ELR (cell line): ENCODE data around the gene LDAH.

Experiments used
- DNase-seq: peaks from one replicate; pipeline ENCODE4 v3.0.0-alpha.2; 2015; ENCODE audit warnings: low read depth

Gene LDAH

DNA sequence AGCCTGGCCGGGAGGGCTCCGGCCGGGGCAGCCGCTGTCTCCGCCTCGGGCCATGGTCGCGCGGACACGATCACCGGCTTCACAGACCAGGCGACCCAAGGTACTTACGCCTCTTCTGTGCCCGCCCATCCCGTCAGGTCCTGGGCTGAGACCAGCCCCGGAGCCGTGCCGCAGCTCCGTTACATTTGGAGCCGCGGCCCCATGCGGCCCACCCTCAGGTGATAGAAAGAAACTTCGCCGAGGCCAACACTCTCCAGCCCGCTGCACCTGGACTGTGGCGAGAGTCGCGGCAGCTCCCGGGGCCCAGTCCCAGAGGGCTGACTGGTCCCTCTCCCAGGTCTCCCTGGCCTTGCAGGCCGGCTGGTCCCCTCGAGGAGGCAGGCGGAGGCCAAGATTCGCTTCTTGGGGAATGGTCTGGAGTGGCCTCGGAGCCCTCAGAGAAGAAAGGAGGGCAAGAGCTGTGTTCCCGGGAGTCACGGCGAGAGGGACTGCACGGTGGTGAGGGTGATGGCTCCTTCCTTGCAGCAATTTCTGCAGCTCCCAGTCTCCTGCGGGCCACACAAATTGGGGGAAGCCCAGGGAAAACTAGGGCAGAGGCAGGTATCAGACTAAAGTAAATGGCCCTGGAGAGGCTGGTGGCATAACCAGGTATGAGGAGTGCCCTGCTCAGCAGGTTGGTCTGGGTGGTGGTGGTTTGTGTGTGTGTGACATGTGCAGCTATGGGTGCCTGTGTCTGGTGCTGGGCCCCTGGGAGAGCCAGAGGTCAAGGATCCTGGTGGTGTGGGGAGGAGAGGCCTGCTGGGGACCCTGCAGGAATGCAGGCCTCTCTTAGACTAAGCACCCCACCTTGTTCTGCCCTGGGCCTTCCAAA, 155.1 kb downstream of the LDAH start:
- no peak for DNase-seq

- DNase-seq, result peak; percentile 22
These were observed 155.8 kb downstream of the LDAH start for GRCh38 chr2:20667151-20667530.

DNA sequence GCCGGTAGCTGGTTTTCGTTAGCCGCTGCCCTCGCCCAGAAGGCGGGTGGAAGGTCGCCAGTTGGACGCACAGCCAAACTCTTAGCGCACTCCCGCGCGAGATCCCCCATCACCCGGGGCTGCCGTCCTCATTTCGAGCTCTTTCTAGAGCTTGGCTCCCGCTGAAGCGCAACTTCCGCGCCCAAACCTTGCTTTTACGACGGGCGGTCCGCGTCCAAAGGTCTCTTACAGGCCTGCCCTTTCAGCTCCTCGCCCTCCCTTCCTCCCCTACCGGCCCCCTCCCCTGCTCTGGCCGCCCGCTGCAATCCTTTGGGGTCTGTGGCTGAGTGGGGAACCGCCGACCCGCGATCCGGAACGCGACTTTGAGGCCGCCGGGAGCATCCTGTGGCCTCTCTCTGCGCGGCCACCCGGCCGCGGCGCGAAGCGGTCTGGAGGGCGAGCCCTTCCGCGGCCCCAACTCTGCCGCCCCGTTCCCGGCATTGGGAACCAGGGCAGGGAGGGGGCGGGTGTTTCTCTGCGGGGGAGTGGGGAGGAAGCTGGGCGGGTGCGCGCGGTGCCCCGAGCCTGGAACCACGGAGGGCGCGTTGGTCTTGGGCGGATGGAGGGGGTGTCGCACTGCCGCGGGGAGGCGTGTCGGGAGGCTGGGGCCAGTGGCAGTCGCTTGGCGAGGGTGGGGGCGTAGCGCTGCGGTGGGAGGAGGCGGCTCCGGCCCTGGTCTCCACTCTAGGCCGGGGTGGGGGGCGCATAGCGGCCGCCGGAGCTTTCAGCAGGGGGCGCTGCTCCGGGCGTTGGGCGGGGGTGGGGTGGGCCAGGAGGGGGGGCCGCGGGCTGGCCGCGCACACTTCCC, 156.4 kb downstream of the LDAH start, which contains the start of gene GDF7:
Gene GDF7, plus strand, starts transcription at position 841 of the 847 bp plus-strand sequence. CDS start 96 bp downstream, outside the sequence.
- DNase-seq, result peak; percentile 27

DNA sequence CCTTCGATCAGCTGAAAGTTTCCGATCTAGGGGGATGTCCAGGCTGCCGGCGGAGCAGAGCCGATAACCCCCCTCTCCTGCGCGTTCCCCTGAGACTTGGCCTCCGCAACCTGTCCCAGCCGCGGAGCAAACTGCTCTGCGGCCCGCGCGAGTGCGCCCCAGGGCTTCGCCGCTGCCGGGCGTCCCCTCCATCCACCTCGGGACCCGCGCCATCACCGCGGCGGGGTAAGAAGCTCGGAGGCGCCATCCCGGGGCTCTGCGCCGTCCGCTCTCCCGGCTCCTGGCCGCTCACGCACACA, 156.9 kb downstream of the LDAH start:
- no peak for DNase-seq

GRCh38 chr2:20665243-20666004, 157.5 kb downstream of the LDAH start:
- no peak for DNase-seq

DNA sequence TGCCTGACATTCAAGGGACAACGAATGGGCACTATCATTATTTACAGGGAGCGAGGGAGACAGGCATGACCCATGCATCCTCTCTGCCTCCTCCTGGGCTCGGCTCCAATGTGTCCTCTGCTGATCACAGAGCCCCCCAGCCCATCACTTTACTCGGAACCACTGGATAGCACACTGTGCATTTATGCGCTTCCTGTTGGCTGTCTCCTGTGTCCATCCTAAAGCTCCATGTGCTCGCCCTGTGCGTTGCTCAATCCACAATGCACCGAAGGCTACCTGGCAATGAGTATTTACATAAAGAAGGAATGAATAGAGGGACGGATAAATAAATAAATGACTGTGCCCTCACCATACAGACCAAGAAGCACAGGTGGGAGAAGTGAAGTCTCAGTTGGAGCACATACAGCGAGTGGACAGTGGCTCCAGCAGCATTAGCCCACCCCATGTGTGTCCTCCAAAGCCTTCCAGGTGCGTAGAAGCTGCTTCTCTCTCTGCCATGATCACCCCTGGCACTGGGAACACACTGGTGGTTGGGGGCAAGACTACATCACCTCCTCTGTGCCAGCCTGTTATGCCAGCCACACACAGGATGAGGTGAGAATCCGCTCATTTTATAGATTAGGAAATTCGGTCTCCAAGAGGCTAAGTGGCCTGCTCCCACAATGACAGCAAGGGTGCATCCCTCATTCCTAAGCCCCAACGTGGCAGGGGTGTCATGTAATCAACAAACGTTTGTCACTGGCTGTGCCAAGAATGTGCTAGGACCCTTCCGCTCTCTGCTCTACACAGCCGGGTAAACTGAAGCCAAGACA, 158.3 kb downstream of the LDAH start:
- DNase-seq, result no peak

GRCh38 chr2:20664071-20664390, 158.9 kb downstream of the LDAH start:
- no peak for DNase-seq

GRCh38 chr2:20663196-20664070, 159.5 kb downstream of the LDAH start:
- DNase-seq, result no peak

DNA sequence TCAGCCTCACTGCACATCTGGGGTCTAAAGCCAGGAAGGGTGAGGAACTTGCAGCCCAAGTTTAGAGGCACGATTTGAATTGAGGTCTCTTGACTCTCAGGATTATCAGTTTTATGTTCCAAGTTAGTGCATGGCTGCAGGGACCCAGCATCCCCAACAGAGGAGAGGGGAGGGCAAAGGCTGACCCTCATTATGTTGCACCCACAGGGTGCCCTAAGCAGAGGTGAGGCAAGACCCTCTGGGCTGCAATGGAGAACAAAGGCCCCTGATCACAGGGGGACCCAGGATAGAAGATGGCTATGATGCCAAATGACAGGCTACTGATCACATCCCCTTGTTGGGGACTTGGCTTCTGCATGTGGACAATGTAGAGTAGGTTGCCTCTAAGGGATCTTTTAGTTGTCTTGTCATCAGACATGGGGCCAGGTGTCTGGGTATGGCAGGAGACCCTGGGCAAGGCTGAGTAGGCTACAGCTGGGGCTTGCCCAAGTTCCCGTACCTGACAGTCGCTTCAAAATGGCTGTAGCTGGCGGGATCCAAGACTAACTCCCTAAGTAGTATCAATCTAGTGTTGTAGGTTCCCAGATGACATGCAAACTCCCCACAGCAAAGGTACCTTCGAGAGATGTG, 160.5 kb downstream of the LDAH start:
- no peak for DNase-seq

DNA sequence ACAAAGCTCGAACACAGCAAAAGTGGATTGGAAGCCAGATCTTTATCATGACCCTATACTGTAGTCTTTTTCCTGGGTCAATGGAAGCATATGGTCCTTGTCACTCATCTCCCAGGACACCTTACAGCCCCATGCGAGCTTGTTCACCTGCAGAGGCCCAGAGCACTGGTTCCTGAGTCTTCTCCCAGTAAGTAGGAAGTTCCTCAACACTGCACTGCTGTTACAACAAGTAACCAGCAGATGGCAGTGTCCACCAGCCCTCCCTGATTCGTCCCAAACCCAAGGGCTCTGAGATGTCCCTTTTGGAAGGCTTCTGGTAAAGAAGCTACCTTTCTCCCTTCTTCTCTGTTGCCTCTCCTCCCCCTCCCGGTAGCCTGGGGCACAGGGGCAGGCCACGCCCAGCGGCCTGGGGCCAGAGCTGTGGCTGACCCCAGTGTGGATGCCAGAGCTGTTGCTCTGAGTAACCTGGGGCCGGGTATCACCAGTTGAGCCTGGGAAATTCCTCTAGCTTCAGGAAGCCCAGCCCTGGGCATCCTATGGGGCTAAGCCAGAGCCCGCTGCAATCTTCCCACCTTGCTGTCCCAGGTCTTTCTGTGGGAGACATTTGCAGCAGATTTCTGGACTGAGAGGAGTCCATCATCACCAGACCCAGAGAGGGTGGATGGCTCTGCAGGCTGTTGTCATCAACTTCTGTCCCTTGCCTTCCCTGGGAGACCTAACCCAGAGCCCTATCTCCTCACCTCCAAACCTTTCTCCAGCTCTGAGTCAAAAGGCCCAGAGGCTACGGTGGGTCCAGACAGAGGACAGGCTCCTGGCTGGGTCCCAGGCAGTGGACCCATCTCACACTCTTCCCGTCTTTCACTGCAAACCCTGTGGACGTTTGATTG, 161.2 kb downstream of the LDAH start:
- DNase-seq, result peak; percentile 72

DNA sequence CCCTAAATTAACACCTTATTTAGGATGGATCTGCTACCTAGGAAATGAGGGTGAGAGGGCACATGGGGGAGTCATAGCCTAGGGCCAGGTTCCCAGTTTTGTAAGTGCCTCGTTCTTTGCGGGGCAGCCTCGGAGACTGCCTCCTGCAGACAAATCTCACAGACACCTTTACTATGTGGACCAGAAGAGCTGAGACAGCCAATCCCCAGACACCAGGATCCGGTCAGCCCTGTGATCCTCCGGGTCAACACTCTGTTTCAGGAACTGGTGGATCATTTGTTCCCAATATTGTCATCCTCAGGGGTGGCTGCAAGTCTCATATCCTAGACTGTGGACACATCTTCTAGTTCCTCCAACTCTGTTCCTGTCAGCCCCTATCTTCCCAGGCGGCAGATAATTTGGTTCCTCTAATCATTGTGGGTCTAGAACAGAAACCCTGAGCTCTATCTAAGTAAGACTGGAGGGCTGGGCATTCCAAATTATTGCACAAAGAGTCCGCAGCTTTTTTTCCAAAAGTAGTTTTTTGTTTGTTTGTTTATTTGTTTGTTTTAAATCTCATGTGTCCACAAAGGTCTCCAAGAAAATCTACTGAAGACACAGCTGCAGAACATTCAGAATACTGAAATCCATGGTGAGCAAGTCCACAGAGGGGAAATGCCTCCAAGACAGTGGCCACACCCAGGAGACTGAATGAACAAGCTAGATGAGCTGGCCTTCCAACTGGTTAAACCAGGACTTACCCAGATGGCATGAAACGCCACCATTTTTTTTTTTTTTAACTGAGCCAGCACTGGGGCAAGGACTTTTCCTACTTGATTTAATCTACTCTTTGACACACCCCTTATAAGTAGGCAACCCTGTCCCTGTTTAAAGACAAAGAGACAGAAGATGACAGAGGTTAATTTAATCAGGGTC, 162.1 kb downstream of the LDAH start:
- DNase-seq, result peak; percentile 57

DNA sequence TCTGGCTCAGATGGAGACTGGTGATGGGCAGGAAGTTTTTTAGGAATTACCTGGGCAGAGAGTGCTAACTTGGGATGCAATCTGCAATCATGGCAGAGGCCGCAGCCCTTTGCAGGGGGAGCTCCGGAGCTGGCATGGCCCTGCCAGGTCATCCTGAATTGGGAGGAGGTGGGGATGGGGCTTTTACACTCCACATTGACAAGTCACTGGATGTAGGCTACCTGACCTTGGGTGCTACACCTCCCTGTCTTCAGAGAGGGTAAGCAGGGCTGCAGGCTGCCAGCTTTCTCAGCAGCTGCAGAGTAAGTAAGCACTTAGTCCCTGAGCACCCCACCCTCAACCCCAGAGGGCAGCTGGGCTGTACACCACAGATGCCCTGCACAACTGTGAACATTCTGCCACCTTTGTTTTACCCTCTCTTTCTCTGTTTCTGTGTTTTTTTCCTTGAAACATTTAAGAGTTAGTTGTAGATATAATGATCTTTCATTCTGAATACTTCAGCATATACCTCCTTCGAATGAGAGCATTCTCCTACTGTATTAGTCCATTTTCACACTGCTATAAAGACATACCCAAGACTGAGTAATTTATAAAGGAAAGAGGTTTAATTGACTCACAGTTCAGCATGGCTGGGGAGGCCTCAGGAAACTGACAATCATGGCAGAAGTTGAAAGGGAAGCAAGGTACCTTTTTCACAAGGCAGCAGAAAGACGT, 165.2 kb downstream of the LDAH start:
- DNase-seq, result no peak

GRCh38 chr2:20656561-20656960, 166.3 kb downstream of the LDAH start:
- DNase-seq, result no peak

GRCh38 chr2:20654535-20654813, 168.4 kb downstream of the LDAH start:
- DNase-seq, result no peak

DNA sequence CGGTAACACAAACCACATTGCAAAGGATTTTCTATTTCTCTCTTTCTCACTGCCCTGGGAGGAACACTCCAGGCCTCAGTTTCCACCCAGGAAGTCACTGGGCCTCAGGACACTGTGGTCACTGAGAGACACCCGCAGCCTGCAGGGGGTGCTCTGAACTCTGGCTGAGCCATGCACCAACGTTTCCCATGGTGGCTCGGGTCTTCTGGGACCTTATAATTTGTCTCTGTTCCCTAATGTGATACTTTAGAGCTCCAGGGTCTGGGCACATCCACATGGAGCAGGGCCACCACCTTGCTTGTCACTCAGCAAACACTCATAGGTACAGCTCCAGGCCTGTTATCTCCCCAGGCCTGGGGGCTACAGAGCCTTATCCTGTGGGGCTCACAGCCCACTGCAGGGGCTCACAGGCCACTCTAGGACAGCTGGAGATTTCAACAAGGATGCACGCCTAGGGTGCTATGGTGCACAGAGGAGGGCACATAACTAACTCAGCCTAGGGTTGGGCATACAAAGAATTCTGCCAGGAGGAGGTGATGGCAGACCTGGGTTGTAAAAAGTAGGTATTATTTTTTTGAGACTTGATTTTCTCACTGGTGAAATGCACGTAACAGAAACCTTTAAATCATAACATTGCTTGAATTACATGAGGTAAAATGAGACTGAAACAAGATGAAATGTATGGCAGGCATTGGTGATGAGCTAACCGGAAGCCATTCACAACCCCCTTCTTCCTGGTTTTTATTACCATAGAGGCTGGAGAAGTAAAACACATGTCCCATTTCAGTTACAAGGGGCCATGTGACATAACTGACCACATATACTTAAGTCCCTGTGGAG, 169.0 kb downstream of the LDAH start:
- DNase-seq, result no peak

GRCh38 chr2:20652673-20653575, 170.0 kb downstream of the LDAH start:
- no peak for DNase-seq
